GM21423 (cell line): ENCODE results near the gene RUNX3.

Source experiments
- ATAC-seq: cut with Tn5 transposase; IDR thresholded peaks from one replicate; pipeline ENCODE4 v1.9.1; 2021; ENCODE audit warnings: mild to moderate bottlenecking, moderate library complexity; ENCODE audit not compliant: unreplicated experiment

The RUNX3 gene

DNA sequence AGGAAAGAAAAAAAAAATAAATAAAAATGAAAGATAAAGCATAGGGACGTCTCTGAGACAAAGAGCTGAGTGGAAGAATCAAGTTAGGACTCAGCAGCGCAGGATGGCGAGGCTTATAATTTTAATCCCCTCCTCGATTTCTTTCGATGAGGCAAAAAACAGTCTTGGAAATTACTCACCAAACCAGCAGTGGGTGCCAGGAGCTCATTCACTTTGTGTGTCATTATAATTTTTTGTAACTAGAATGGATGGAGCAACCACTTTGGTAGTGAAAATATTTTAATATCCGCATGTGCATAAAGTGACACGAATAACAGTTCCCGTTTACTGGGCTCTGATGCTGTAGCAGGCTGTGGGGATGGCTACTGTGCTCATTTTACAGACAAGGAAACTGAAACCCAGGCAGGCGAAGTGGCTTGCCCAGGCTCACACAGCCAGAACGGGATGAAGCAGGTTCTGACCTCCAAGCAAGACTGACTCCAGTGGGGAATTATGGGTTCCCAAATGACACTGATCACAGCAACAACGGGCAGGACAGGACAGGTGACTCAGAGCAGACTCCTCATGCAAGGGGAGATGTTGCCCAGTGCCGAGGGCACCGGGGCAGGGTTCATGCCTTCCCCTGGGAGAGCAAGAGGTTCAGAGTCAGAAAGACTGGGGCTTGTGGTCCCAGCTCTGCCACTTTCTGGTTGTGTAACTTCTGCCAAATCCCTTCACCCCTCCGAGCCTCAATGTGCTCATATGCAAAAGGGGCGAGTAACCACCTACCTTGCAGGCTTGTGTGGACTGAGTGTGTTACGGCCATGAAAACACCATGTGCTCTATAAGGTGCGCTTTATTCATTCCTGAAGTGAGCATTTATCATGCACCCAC lies 63.6 kb downstream of the RUNX3 start:
- no peak for ATAC-seq

DNA sequence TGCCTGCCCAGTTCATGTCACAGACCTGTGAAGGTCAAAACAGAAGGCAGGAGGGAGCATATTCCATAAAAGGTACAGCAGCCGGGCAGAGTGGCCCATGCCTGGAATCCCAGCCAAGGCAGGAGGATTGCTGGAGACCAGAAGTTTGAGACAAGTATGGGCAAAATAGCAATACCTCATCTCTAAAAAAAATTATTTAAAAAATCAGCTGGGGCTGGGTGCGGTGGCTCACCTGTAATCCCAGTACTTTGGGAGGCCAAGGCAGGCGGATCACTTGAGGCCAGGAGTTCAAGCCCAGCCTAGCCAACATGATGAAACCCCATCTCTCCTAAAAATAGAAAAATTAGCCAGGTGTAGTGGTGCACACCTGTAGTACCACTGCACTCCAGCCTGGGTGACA lies 64.5 kb downstream of the RUNX3 start:
- ATAC-seq, result no peak

DNA sequence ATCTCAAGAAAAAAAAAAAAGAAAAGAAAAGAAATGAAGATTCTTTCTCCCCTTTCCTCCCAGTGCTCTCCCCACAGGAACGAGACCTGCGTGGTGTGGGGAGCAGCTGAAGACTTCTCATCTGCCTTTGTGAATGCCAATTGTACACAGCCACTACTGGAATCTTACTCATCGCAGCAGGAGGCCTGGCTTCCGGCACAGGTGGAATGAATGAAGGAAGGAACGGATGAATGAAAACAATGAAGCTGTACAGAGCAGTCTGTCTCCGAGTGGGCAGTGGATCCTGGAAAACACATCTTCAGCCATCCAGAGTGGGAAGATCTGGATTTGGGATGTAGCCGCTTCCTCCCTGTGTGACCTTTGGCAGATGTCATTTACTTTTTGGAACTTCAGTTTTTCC lies 64.9 kb downstream of the RUNX3 start:
- no peak for ATAC-seq

DNA sequence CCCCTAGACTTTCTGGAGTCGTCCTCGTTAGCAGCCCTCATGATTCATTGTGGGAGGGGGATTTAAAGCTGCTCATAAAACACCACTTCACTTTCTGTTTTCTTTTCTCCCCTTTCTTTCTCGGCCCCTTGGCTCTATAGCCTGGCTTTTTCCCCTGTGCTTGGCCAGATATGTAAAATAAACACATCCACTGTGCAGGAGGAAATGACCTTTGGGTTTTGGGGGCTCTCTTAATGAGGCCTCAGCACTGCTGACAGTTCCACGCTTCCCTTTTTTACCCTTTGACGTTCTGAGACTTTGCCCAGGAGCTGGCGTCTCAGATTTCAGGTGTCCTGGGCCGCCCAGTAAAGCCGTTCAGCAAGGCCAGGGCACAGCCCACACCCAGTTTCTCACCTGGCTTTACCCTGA lies 65.7 kb downstream of the RUNX3 start:
- no peak for ATAC-seq

DNA sequence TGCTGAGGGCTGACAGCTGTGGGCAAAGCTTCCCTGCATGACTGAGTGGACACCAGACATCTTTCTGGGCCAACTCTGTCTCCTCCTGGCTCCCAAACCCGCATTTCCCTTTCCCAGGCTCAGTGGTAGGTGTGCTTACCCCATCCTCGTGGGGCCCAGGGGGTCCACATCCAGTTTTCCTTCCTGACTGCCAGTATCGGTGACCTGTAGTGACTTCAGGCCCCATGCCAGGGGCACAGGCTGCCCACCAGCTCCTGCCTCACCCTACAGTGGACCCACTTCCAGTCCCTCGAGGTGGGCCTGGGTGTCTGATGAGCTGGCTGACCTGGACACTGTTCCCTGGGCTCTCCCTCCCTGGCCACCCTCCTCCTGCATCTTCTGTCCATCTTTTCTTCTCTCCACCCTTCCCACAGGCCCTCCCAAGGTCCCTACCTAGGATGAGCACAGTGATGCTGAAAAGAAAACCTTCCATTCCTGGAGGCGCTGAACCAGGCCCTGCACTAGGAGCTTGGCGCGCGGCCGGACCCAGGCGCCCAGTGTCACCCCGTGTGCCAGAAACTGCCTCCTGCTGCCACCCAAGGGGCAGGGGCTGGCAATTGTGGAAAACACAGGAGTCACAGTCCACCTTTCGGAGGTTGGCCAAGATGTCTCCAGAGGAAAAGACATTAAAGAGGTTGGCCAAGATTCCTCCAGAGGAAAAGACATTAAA lies 67.1 kb downstream of the RUNX3 start:
- ATAC-seq, result no peak

DNA sequence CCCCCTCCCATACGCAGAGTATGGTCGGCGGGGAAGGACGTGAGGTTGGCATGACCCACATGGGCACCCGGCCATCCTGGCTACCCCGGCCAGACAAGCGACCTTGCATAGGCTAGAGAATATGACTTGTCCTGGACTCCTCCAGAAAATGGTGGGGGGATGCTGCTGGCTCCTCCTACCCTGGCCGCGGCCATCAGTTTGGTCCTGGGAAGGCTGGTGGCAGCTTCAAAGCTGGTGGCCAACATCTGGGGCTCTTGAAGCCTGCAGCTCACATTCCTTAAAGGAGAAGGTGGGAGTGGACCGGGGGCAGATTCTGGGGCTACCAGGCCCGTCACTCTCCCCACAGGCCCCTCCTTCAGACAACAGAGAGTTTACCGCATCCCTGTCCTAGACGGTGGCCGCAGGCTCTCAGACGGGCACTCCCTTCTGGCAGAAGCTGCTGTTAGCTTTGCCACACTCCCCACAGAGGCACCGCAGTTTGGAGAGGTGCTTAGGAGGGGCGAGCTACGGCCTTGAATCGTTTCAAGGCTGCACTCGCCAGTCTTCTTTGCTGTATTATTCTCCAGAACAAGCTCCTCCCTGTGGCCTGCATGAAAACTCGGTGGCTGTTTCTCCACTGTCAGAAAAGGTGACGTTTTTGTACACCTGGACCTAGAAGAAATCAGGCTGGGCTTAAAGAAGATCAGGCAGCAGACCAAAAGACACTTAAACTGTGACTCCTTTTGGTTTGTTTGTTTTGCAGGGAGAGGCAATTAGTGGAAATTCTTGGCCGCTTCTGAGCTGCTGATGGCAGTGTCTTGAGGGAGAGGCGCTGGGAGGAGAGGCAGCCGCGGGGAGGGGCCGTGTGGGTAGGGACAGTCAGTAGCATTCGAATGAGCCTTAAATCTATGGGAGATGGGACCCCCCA lies 68.0 kb downstream of the RUNX3 start:
- ATAC-seq, result no peak

DNA sequence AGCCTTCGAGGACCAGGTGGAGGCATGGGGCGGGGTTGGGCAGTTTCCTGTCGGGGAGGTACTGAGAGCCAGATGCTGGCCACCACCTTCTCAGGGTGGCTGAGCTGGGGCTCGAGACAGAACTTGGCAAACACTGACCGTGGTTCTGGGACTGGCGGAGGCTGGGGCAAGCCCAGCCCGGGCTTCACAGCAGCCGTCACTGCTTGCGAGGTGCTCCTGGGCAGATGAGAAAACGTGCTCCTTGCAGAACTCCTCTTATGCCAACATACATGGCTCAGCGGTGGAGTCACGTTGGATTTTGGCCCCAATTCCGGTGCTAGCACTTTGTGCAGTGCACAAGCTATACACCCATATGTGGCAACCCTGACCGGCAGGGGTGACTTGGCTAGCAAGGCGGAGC lies 69.2 kb downstream of the RUNX3 start:
- ATAC-seq, result no peak

DNA sequence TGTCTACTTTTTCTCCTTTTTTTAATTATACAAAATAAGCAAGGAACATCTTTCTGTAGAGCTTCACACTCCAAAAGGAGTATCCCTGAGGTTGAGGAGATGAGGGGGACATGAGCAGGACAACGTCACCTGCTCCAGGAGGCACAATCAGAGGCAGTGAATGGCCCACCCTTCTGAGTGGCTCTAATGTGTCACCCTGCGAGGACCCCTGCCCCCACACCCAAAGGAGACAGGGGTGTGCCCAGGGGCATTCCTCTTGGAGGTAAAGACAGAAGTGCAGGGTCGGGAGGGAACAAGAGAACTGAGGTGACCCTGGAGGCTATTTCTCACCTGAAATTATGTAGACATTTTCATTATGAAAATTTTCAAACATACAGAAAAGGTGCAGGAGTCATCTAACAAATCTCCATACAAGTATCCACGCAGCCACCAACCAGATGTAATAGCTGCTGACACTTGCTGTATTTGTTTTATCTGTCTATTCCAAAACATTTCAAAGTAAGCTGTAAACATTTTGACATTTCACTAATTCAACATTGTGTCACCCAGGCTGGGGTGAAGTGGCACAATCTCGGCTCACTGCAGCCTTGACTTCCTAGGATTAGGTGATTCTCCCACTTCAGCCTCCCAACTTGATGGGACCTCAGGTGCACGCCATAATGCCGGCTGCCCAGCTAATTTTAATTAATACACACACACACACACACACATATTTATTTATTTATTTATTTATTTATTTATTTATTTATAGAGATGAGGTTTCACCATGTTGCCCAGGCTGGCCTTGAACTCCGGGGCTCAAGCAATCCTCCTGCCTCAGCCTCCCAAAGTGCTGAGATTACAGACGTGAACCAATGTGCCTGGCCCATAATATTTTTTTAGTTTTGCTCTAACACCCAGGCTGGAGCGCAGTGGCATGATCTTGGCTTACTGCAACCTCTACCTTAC lies 70.7 kb downstream of the RUNX3 start:
- no peak for ATAC-seq

DNA sequence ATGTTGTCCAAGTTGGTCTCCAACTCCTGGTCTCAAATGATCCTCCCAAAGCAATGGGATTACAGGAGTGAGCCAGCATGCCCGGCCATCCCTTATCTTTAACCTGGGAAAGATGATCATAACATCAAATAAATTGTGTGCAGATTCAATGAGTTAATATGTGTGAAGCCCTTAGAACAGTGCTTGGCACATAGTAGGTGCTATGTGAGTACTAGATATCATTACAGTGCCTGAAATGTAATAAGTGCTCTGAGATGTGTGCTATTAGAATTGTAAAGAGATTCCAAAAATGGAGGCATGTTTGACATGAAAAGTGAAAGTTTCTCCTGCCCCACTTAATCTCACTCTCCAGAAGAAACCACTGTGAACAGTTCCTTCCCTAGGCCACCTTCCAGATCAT lies 71.8 kb downstream of the RUNX3 start:
- ATAC-seq, result no peak

DNA sequence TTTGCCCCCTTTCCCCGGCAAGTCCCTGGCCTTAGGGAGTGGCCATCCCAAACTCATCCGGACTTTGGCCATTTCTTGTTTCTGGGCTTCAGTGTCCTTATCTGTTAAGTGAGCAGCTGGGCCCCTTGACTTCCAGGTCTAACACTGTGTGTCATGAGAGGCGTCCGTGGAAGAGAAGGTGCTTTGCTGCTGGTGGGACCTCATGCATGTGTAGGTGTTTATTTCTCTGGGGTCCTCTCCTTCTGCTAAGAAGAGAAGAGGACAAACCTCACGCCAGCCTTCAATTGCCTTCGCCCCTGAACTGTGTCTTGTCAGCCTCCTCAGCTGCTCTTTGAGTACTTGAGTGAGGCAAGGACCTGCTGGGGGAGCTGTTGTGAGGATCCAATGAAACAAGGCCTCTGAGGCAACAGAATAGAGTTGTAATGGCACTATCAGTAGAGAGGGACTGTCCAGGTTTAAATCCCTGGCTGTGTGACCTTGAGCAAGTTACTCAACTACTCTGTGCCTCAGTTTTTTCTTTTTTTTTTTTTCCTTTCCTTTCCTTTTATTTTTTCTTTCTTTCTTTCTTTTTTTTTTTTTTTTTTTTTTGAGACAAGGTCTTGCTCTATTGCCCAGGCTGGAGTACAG lies 72.5 kb downstream of the RUNX3 start:
- ATAC-seq, result no peak

DNA sequence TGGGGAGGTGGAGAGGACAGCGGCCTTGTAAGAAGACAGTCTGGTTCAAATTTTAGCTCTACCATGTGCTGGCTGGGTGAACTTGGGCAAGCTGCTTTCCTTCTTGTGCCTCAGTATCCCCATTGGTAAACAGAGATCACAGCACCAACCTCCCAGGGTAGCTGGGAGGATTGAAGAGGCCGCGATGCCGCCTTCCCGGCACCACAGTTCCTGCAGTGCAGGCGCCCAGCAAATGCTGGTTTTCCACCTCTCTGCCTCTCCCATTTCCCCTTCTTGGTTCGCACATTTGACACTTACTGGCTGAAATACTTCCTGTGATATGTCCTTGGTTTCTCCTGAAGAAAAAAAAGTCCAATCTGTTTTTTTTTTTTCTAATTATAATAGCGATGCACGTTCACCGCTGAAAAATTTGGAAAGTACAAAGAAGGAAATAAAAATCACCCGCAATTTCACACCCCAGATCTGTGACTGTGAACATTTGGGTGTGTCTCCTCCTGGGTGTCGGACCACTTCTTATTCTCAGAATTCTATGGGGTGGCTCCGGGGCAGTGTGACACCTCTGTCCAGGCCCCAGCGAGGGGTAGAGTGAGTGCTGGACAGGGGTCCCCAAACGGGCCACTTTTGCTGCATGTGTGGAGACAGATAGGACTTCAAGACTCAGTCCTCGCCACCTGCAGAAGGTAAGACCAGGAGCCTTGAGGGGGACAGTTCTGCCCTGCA lies 73.1 kb downstream of the RUNX3 start:
- no peak for ATAC-seq

DNA sequence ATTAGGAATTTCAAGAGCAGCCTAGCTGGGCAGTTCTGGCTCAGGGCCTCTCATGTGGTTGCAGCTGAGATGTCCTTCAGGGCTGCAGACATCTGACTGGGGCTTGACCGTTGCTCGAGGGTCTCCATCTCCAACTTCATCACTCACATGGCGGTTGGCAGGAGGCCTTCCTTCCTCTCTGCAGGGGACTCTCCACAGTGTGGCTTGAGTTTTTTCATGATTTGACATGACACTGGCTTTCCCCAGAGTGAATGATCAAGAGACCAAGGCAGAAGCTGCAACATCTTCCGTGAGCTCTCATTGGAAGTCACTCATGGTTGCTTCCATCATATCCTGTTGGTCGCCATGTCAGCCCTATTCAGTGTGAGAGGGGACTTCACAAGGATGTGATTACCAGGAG lies 74.6 kb downstream of the RUNX3 start:
- no peak for ATAC-seq

DNA sequence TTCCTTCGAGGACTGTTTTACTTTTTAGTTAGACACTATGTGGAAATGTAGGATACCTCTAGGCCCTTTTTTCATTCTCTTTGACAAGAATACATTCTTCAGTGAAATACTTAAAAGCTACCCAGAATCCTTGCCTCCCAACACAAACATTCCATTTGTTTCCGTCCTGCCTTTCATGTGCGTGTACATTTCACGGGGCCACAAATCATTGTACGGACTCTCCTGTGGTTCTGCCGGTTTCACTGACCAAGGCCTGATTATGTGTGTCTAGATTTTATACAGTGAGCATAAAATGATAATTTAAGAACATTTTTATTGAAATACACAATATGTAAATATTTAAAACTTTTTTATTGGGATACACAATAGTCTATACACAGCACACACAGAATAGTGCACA lies 76.4 kb downstream of the RUNX3 start:
- no peak for ATAC-seq

DNA sequence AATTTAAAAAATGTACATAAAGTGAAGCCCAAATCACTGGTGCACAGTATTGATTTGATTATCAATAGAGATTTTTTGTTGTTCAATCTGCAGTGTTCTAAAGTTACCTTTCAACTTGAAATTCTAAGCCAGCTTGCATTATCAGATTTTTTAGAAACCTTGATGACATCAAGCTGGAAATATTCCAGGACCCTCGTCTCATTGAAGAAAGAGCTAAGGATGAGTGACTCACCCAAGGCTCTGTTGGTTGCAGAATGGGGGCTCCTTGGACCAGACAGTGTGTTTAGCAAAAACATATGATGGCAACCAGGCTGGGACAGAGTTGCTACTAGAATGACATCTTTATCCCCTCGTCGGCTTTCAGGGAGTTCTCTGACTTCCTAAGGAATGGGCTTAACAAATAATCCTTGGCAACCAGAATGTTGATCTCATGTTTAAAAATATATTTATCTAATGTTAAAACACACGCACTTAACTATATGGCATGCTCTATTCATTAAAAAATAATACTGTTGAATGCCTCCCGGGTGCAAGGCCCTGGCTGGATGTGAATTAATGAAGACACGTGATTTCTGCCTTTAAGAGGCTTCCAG lies 79.7 kb downstream of the RUNX3 start:
- ATAC-seq, result no peak

DNA sequence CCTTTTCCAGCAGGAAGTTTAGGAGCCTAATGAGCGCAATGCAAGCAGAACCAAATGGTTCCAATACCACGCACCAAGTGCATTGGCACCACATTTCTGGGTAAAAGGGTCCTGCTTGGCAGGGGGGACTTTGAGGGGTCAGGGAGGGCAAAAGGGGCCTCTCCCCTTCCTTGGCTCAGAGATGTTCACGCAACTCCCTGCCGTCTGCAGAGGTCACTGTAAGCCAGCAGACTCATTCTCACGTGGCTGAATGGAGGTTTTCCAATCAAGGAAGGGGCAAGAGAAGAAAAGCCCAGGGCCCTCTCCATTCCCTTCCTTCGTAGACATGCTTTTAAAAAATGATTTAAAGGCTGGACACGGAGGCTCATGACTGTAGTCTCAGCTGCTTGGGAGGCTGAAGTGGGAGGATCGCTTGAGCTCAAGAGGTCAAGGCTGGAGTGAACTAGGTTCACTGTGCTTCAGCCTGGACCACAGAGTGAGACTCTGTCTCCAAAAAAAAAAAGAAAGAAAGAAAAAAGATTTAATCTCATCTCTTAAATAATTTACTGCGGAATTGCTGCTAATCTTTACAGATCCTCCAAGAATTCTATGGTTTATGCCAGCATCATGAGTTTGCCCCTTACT lies 80.3 kb downstream of the RUNX3 start:
- no peak for ATAC-seq
